Upper lobe of left lung (tissue), 6 donors: ENCODE results near the gene TSPAN33. TPM values are rescaled to one million over a fixed set of nuclear protein-coding genes. Genes with fewer than 3 reads are reported as not detected.

Source experiments
- ATAC-seq, 2 donors: fragments of 200-7000 bp; cut with Tn5 transposase; one replicate each; pipeline ENCODE4 v1.9.1; 2022; ENCODE audit warnings: mild to moderate bottlenecking in 2 of 2, moderate library complexity in 2 of 2; ENCODE audit not compliant: low FRiP score in 2 of 2
- DNase-seq, 2 donors: peaks; one replicate each; pipeline ENCODE4 v3.0.0-alpha.2; 2019 to 2020
- H3K27ac ChIP-seq, 4 donors: fragments of 200-600 bp; sonication (generic); one replicate each; pipeline ENCODE4 v1.5.1; 2016 to 2019
- H3K27me3 ChIP-seq, 4 donors: fragments of 200-600 bp; sonication (generic); one replicate each; pipeline ENCODE4 v1.5.1; 2017 to 2019
- H3K36me3 ChIP-seq, 4 donors: fragments of 200-600 bp; sonication (generic); one replicate each; pipeline ENCODE4 v1.5.1; 2016 to 2019
- H3K4me1 ChIP-seq, 4 donors: fragments of 200-600 bp; sonication (generic); one replicate each; pipeline ENCODE4 v1.5.1; 2018 to 2019
- H3K4me3 ChIP-seq, 4 donors: fragments of 200-600 bp; sonication (generic); one replicate each; pipeline ENCODE4 v1.5.1; 2017 to 2019; ENCODE audit warnings: mild to moderate bottlenecking in 2 of 4, moderate library complexity in 1 of 4
- H3K9me3 ChIP-seq, 4 donors: fragments of 200-600 bp; sonication (generic); one replicate each; pipeline ENCODE4 v1.5.1; 2018 to 2019
- EP300 ChIP-seq, 4 donors: sonication (generic); formaldehyde crosslinking; IDR thresholded peaks; one replicate each; pipeline ENCODE4 v1.5.1; 2017; ENCODE audit warnings: antibody characterized with exemption in 4 of 4, control low read depth in 2 of 4
- POLR2A ChIP-seq, 4 donors: fragments of 450-650 bp; IDR thresholded peaks; one replicate each; pipeline ENCODE4 v1.5.1; 2016 to 2017; ENCODE audit warnings: antibody characterized with exemption in 4 of 4, mild to moderate bottlenecking in 2 of 4
- POLR2AphosphoS5 ChIP-seq, 2 donors: sonication (generic); formaldehyde crosslinking; IDR thresholded peaks; one replicate each; pipeline ENCODE4 v1.5.1; 2017; ENCODE audit warnings: antibody characterized with exemption in 2 of 2
- WGBS, 2 donors: methylation state at CpG; one replicate each; pipeline ENCODE4 v1.1.5; 2017 to 2018; 5-methylcytosine and 5-hydroxymethylcytosine counted together
- total RNA-seq, 6 donors: library from RNA; depleted of rRNA in 4 of 6; stranded (reverse); fragments of >200 nt in 4 of 6; gene quantifications; one replicate each; pipeline versions ENCODE4 v1.1.0 to v1.2.1, GENCODE V29; 2016 to 2021
- TF ChIP-seq, protein P1 (sequence below), 6 experiments: fragments of 450-650 bp in 4 of 6; fragments of 200-600 bp in 2 of 6; sonication (generic) in 2 of 6; IDR thresholded peaks; one replicate each; pipeline ENCODE4 v1.5.1; 2016 to 2019; ENCODE audit warnings: antibody characterized with exemption in 6 of 6
- donor health status: DM: no; HTN: no; CAD: no; lungs with moderate emphysema.
- donor health status: DM: no; HTN: yes; CAD: no; lungs with severe emphysema.

Gene TSPAN33
- total RNA-seq, 6 donors from 2014 or later, result 1.2 to 10.1 (median 4.0) TPM

DNA sequence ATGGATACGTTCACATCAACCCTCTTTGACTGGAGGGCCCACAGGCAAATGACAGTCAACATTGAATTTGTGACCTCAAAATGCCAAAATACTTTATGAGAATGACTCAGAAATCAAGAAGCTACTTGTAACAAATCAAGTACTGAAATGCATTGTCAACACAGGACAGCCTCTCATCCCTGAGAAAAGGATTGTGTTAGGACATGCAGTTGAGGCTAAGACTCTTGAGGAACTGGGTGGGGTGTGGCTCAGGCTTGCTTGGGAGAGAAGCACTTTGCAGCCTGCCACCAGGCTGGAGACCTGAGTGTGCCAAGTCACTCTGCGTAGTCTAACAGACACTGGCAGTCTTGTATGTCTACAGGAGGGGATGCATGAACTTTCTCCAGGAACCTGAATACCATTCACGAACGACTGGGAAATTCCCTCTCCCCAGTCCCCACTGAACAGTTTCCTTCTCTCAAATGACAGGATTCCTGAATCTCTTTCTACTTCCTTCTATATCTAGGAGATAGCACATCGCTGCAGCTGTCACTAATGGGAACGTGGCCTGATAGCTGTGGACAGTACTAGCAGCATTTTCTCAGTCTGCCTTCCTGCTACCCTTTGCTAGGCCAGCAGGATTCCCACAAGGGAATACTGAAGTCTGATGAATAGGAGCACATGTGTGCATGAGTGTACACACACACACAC, 40.6 kb downstream of the TSPAN33 start:
- DNase-seq (no peak), ATAC-seq (no peak)
- no peak overlapping the region for H3K27ac ChIP-seq
- H3K27me3 ChIP-seq, result peaks cover 0 to 19% (median 15%) of the 10 kb centered on the region in 4 donors
- TF ChIP-seq POLR2AphosphoS5 (IDR thresholded peaks at IDR 0.05), result no peak
- TF ChIP-seq, protein P1, sequence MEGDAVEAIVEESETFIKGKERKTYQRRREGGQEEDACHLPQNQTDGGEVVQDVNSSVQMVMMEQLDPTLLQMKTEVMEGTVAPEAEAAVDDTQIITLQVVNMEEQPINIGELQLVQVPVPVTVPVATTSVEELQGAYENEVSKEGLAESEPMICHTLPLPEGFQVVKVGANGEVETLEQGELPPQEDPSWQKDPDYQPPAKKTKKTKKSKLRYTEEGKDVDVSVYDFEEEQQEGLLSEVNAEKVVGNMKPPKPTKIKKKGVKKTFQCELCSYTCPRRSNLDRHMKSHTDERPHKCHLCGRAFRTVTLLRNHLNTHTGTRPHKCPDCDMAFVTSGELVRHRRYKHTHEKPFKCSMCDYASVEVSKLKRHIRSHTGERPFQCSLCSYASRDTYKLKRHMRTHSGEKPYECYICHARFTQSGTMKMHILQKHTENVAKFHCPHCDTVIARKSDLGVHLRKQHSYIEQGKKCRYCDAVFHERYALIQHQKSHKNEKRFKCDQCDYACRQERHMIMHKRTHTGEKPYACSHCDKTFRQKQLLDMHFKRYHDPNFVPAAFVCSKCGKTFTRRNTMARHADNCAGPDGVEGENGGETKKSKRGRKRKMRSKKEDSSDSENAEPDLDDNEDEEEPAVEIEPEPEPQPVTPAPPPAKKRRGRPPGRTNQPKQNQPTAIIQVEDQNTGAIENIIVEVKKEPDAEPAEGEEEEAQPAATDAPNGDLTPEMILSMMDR (IDR thresholded peaks at IDR 0.05), result no peak
- no peak for TF ChIP-seq EP300 (IDR thresholded peaks at IDR 0.05)
- no peak for TF ChIP-seq POLR2A (IDR thresholded peaks at IDR 0.05)
- no peaks in the 10 kb centered on the region for H3K9me3 ChIP-seq
- no peak overlapping the region for H3K4me3 ChIP-seq
- WGBS, 2 donors, result 55 to 65% methylated on average over 6 of the region's 6 CpGs
- H3K36me3 ChIP-seq, result no peaks in the 10 kb centered on the region
- peaks cover 16 to 19% (median 17%) of the 10 kb centered on the region in 4 donors for H3K4me1 ChIP-seq

DNA sequence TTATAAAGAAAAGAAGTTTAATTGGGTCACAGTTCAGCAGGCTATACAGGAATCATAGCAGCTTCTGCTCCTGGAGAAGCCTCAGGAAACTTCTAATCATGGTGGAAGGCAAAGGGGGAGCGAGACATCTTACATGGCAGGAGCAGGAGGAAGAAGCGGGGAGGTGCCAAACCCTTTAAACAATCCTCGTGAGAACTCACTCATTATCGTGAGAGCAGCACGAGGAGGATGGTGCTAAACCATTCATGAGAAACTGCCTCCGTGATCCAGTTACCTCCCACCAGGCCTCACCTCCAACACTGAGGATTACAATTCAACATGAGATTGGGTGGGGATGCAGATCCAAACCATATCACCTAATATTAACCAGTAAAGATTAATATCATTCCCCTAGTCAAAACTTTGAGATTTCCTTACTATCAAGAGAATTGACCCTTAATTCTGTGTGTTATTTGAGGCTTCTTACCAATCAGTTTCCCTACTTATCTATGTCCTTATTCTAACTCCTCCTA, 42.3 kb downstream of the TSPAN33 start:
- H3K4me1 ChIP-seq, result peaks cover 16 to 19% (median 17%) of the 10 kb centered on the region in 4 donors
- DNase-seq (no peak), ATAC-seq (no peak)
- no peaks in the 10 kb centered on the region for H3K9me3 ChIP-seq
- H3K27ac ChIP-seq, result no peak overlapping the region
- no peak for TF ChIP-seq POLR2AphosphoS5 (IDR thresholded peaks at IDR 0.05)
- TF ChIP-seq EP300 (IDR thresholded peaks at IDR 0.05), result no peak
- no peak for TF ChIP-seq POLR2A (IDR thresholded peaks at IDR 0.05)
- TF ChIP-seq, protein P1 (IDR thresholded peaks at IDR 0.05), result no peak
- H3K27me3 ChIP-seq, result peaks cover 0 to 19% (median 15%) of the 10 kb centered on the region in 4 donors
- H3K4me3 ChIP-seq, result no peak overlapping the region
- H3K36me3 ChIP-seq, result no peaks in the 10 kb centered on the region
- WGBS, 2 donors, result 92 to 93% methylated on average over 6 of the region's 6 CpGs

DNA sequence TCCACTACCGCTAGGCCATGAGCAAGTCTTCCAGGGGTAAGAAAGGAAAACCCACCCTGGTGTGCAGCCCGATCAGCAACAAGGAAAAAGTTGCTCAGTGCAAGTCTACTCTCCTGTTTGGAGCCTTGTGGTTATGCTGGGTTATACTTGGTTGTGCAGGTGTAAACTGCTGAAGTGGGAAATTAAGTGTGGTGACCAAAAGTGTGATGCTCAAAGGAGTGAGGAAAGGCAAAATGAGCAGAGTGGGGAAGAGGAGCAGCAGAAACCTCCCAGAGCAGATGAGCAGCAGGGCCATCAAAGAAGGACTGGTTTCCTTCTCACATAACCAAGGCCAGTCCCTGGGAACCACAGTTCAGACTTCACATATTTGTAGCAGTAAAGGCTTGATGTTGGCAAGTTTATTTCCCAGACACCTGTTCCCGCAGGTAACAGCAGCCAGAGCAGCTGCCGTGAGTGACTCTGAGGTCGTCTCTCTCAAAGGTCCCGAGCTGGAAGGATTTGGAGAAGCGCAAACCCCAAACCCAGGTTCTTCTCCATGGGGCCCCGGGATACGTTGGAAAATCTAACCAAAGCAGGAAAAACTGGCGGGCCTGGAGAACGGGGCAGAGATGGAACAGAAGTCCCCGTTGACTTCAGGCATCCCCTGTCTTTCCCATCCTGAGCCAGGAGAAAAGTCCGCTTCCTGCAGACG, 43.3 kb downstream of the TSPAN33 start:
- no peaks in the 10 kb centered on the region for H3K9me3 ChIP-seq
- no peak for ATAC-seq
- no peak overlapping the region for H3K27ac ChIP-seq
- TF ChIP-seq POLR2AphosphoS5 (IDR thresholded peaks at IDR 0.05), result no peak
- TF ChIP-seq, protein P1 (IDR thresholded peaks at IDR 0.05), result no peak
- no peak for TF ChIP-seq EP300 (IDR thresholded peaks at IDR 0.05)
- TF ChIP-seq POLR2A (IDR thresholded peaks at IDR 0.05), result no peak
- 34 to 35% methylated on average over 12 to 14 of the region's 14 CpGs for WGBS, 2 donors
- H3K27me3 ChIP-seq, result peaks cover 0 to 19% (median 15%) of the 10 kb centered on the region in 4 donors
- peaks cover 16 to 19% (median 17%) of the 10 kb centered on the region in 4 donors for H3K4me1 ChIP-seq
- DNase-seq, result no peak
- no peaks in the 10 kb centered on the region for H3K36me3 ChIP-seq
- peak overlapping the region in 3 of 4 donors; percentile 55 to 76 (median 58) for H3K4me3 ChIP-seq

DNA sequence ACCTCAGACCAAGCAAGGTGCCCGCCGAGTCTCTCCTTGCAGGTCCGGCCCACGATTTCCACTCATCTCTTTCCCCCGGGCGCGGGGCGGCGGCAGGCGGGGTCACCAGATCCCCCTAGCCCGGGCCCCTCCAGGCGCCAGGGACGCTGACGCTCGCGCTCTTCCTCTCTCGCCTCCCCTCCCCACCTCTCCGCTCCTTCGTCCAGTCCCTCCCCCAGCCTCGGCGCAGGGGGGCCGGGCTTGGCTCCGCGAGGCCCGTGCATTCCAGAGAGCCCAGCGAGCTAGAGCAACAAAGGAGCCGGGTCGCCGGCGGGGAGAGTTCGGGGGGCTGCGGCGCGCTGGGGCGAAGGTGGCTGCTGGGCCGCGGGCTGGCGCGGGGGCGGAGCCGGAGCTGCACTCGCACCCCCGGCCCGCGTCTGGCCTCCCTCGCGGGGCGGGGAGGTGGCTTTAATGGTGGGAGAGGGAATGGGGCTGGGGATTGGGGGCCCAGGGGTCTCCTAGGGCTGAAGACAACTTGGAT, 43.9 kb downstream of the TSPAN33 start, which contains the start of gene SMO:
TSS of gene SMO (plus strand) at position 262 of the 520 bp plus-strand sequence. CDS start 519 bp downstream, outside the sequence.
- WGBS, 2 donors, result 0 to 1% methylated on average over 14 to 47 of the region's 48 CpGs
- TF ChIP-seq POLR2A (IDR thresholded peaks at IDR 0.05), result no peak
- ATAC-seq, result peak; percentile 52 to 85
- H3K36me3 ChIP-seq, result no peaks in the 10 kb centered on the region
- peaks cover 16 to 19% (median 17%) of the 10 kb centered on the region in 4 donors for H3K4me1 ChIP-seq
- H3K27me3 ChIP-seq, result peaks cover 0 to 19% (median 15%) of the 10 kb centered on the region in 4 donors
- peak in 1 of 2 donors; percentile 89 for DNase-seq
- H3K27ac ChIP-seq, result peak within 1 kb of the TSS in 1 of 4 donors; percentile 55
- peak within 1 kb of the TSS; percentile 47 to 76 (median 56) for H3K4me3 ChIP-seq
- no peaks in the 10 kb centered on the region for H3K9me3 ChIP-seq
